Peyer's patch (tissue), 4 donors: ENCODE results near the gene ZNF433.

Experiments used
- POLR2A ChIP-seq, 2 donors: fragments of 450-650 bp; IDR thresholded peaks; one replicate each; pipeline ENCODE4 v1.5.1; 2017; ENCODE audit warnings: antibody characterized with exemption in 2 of 2, mild to moderate bottlenecking in 2 of 2, moderate library complexity in 2 of 2
- TF ChIP-seq, protein P1 (sequence below), 6 experiments: fragments of 450-650 bp in 4 of 6; fragments of 200-600 bp in 2 of 6; sonication (generic) in 1 of 6; IDR thresholded peaks; one replicate each; pipeline ENCODE4 v1.5.1; 2017 to 2019; ENCODE audit warnings: antibody characterized with exemption in 6 of 6, mild to moderate bottlenecking in 3 of 6, moderate library complexity in 1 of 6

DNA sequence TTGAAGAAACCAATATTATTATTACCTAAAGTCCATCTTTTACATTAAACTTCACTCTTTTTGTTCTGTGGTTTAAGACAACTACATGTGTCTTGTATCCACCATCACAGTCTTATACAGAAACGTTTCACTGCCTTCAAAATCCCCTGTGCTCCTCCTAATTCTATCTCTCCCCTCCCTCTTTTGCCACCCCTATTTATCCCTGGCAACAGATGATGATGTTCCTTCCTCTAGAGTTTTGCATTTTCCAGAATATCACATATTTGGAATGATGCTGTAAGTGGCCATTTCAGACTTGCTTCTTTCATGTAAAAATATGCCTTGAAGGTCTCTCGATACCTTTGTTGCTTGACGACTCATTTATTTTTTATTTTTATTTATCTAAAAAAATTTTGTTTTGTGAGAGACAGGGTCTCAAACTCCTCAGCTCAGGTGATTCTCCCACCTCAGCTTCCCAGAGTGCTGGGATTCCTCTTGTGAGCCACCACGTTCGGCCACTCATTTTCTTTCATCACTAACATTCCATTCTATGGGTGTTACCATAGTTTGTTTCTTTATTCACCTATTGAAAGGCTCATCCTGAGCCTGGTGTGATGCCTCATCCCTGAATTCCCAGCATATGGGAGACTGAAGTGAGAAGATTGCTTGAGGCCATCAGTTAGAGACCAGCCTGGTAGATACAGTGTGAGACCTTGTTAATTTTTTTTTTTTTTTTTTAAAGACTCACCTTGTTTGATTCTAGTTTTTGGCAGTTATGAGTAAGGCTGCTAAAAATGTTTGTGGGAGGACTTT is 62.3 kb downstream of the ZNF433 start:
- TF ChIP-seq POLR2A (IDR thresholded peaks at IDR 0.05), result no peak
- TF ChIP-seq, protein P1, sequence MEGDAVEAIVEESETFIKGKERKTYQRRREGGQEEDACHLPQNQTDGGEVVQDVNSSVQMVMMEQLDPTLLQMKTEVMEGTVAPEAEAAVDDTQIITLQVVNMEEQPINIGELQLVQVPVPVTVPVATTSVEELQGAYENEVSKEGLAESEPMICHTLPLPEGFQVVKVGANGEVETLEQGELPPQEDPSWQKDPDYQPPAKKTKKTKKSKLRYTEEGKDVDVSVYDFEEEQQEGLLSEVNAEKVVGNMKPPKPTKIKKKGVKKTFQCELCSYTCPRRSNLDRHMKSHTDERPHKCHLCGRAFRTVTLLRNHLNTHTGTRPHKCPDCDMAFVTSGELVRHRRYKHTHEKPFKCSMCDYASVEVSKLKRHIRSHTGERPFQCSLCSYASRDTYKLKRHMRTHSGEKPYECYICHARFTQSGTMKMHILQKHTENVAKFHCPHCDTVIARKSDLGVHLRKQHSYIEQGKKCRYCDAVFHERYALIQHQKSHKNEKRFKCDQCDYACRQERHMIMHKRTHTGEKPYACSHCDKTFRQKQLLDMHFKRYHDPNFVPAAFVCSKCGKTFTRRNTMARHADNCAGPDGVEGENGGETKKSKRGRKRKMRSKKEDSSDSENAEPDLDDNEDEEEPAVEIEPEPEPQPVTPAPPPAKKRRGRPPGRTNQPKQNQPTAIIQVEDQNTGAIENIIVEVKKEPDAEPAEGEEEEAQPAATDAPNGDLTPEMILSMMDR (IDR thresholded peaks at IDR 0.05), result no peak
